ENCODE measurements around the gene CIDEC. TPM values are rescaled to one million over a fixed set of nuclear protein-coding genes. Genes with fewer than 3 reads are reported as not detected.
"Not testable (repeated sequence)": the region's sequence is repeated elsewhere in the genome, so short reads cannot be mapped to it uniquely, and the experiment has no call there.

Gene CIDEC
- total RNA-seq, 1 donor from 2014 or later, result 880 TPM

- no peak for DNase-seq (ENCODE audit: low spot score)
These were observed 1.4 kb downstream of the CIDEC start for GRCh38 chr3:9878700-9879099.

GRCh38 chr3:9876991-9877390 is 3.1 kb downstream of the CIDEC start:
- DNase-seq (ENCODE audit: low spot score), result no peak

GRCh38 chr3:9876255-9876654 is 3.8 kb downstream of the CIDEC start:
- not testable (repeated sequence) for DNase-seq (ENCODE audit: low spot score)

GRCh38 chr3:9875448-9875847 is 4.6 kb downstream of the CIDEC start:
- no peak for DNase-seq (ENCODE audit: low spot score)

- not testable (repeated sequence) for DNase-seq (ENCODE audit: low spot score)
These were observed 8.0 kb downstream of the CIDEC start for GRCh38 chr3:9872067-9872466.

GRCh38 chr3:9870978-9871377 is 9.1 kb downstream of the CIDEC start:
- no peak for DNase-seq (ENCODE audit: low spot score)

- DNase-seq (ENCODE audit: low spot score), result no peak
These were observed 10.1 kb downstream of the CIDEC start for GRCh38 chr3:9869955-9870354.

GRCh38 chr3:9867106-9867505 is 12.9 kb downstream of the CIDEC start:
- DNase-seq (ENCODE audit: low spot score), result no peak

- DNase-seq (ENCODE audit: low spot score), result no peak
These were observed 13.4 kb downstream of the CIDEC start for GRCh38 chr3:9866639-9867038.

GRCh38 chr3:9865125-9865637 is 14.9 kb downstream of the CIDEC start:
- DNase-seq (ENCODE audit: low spot score), result not testable (repeated sequence)

GRCh38 chr3:9864200-9864927 is 15.7 kb downstream of the CIDEC start:
- DNase-seq (ENCODE audit: low spot score), result no peak

- DNase-seq (ENCODE audit: low spot score), result no peak
These were observed 16.8 kb downstream of the CIDEC start for GRCh38 chr3:9863058-9863772.

GRCh38 chr3:9862391-9863057 is 17.5 kb downstream of the CIDEC start:
- DNase-seq (ENCODE audit: low spot score), result no peak

- no peak for DNase-seq (ENCODE audit: low spot score)
These were observed 18.4 kb downstream of the CIDEC start for GRCh38 chr3:9861626-9862130.

- DNase-seq (ENCODE audit: low spot score), result no peak
These were observed 18.9 kb downstream of the CIDEC start for GRCh38 chr3:9861201-9861600.

- DNase-seq (ENCODE audit: low spot score), result no peak
These were observed 20.5 kb downstream of the CIDEC start for GRCh38 chr3:9859530-9860025.

- DNase-seq (ENCODE audit: low spot score), result no peak
These were observed 24.5 kb downstream of the CIDEC start for GRCh38 chr3:9855594-9855993.

- DNase-seq (ENCODE audit: low spot score), result not testable (repeated sequence)
These were observed 25.6 kb downstream of the CIDEC start for GRCh38 chr3:9854291-9854940.

- DNase-seq (ENCODE audit: low spot score), result no peak
These were observed 27.5 kb downstream of the CIDEC start for GRCh38 chr3:9852528-9852927.

GRCh38 chr3:9851926-9852325 is 28.1 kb downstream of the CIDEC start:
- DNase-seq (ENCODE audit: low spot score), result not testable (repeated sequence)

GRCh38 chr3:9851383-9851782 is 28.7 kb downstream of the CIDEC start:
- DNase-seq (ENCODE audit: low spot score), result not testable (repeated sequence)

Data from mesenteric fat pad (tissue), 1 donor.